H1 (cell line): ENCODE data around the gene TSPOAP1. TPM values are rescaled to one million over a fixed set of nuclear protein-coding genes. Genes with fewer than 3 reads are reported as not detected.

Experiments used
- CTCF ChIA-PET: fragments of 300-600 bp; sonication (Branson Sonifier 250); formaldehyde crosslinking; loops from one replicate; lab custom pipeline; 2021; ENCODE audit not compliant: partially characterized antibody; lab: Charles Lee
- POLR2A ChIA-PET: fragments of 300-600 bp; sonication (Branson Sonifier 250); formaldehyde crosslinking; loops from one replicate; lab custom pipeline; 2021; ENCODE audit warnings: inconsistent platforms; ENCODE audit not compliant: partially characterized antibody; lab: Charles Lee
- DNase-seq, 2 experiments: peaks; one replicate each; pipeline versions ENCODE4 v3.0.0 to v3.0.0-alpha.2; 2010 to 2022; ENCODE audit warnings: low spot score in 2 of 2, low read depth in 1 of 2, mixed read lengths in 1 of 2
- FAIRE-seq: peaks from 2 replicates; lab custom pipeline; 2011; peaks lifted over from hg19 to GRCh38; lab: Jason Lieb, UNC
- H2AFZ ChIP-seq: 2 replicates; pipeline ENCODE4 v1.8.1; 2012; ENCODE audit warnings: low read length, inconsistent platforms
- H2AK5ac ChIP-seq: 2 replicates; pipeline ENCODE4 v1.6.1; 2013; ENCODE audit warnings: low read depth, low read length
- H2BK120ac ChIP-seq: replicated peaks from 2 replicates; pipeline ENCODE3; 2013; ENCODE audit warnings: low read depth, low read length, inconsistent platforms
- H2BK12ac ChIP-seq: 2 replicates; pipeline ENCODE4 v1.6.1; 2013; ENCODE audit warnings: low read depth, low read length
- H2BK15ac ChIP-seq: 2 replicates; pipeline ENCODE4 v1.6.1; 2013; ENCODE audit warnings: low read length
- H2BK20ac ChIP-seq: 2 replicates; pipeline ENCODE4 v1.6.1; 2013; ENCODE audit warnings: low read length
- H2BK5ac ChIP-seq: 2 replicates; pipeline ENCODE4 v1.6.1; 2013; ENCODE audit warnings: low read depth, low read length
- H3K14ac ChIP-seq: 2 replicates; pipeline ENCODE4 v1.6.1; 2013; ENCODE audit warnings: inconsistent platforms; ENCODE audit not compliant: insufficient read length
- H3K18ac ChIP-seq: 2 replicates; pipeline ENCODE4 v1.6.1; 2013; ENCODE audit warnings: low read length; ENCODE audit errors: extremely low read depth
- H3K23ac ChIP-seq: 2 replicates; pipeline ENCODE4 v1.6.1; 2013; ENCODE audit warnings: inconsistent platforms; ENCODE audit not compliant: insufficient read length
- H3K23me2 ChIP-seq: 2 replicates; pipeline ENCODE4 v1.6.1; 2013; ENCODE audit warnings: low read depth, low read length
- H3K27ac ChIP-seq: 2 replicates; pipeline ENCODE4 v1.6.1; 2011; ENCODE audit warnings: low read depth, low read length, inconsistent platforms
- H3K27me3 ChIP-seq, 4 experiments: replicated peaks in 1 of 4; 1 replicate in 1 of 4; 2 replicates in 3 of 4; pipeline versions ENCODE4 v1.6.1 to v1.8.1; 2011 to 2013; ENCODE audit warnings: low read length in 3 of 4, mild to moderate bottlenecking in 3 of 4, inconsistent platforms in 2 of 4, mixed read lengths in 2 of 4, moderate library complexity in 1 of 4; ENCODE audit not compliant: control insufficient read depth in 3 of 4, insufficient read depth in 3 of 4; ENCODE audit errors: extremely low read depth in 1 of 4
- H3K36me3 ChIP-seq, 4 experiments: 2 replicates each; pipeline versions ENCODE4 v1.6.1 to v1.8.1; 2011 to 2013; ENCODE audit warnings: mild to moderate bottlenecking in 4 of 4, low read length in 3 of 4, moderate library complexity in 2 of 4, control low read depth in 1 of 4, inconsistent platforms in 1 of 4; ENCODE audit not compliant: insufficient read depth in 4 of 4, control insufficient read depth in 2 of 4
- H3K4ac ChIP-seq: replicated peaks from 2 replicates; pipeline ENCODE3; 2013; ENCODE audit warnings: low read length, low read depth, mixed read lengths, inconsistent platforms; ENCODE audit not compliant: insufficient read length
- H3K4me1 ChIP-seq, 4 experiments: replicated peaks in 1 of 4; 1 replicate in 1 of 4; 2 replicates in 3 of 4; pipeline versions ENCODE4 v1.6.1 to v1.8.1; 2011 to 2013; ENCODE audit warnings: low read length in 3 of 4, inconsistent platforms in 2 of 4, mixed read lengths in 1 of 4; ENCODE audit not compliant: insufficient read depth in 4 of 4, control insufficient read depth in 3 of 4
- H3K4me2 ChIP-seq, 2 experiments: 2 replicates each; pipeline versions ENCODE4 v1.6.1 to v1.8.1; 2011 to 2013; ENCODE audit warnings: low read depth in 2 of 2, low read length in 2 of 2, control low read depth in 1 of 2, inconsistent platforms in 1 of 2, mild to moderate bottlenecking in 1 of 2; ENCODE audit not compliant: insufficient read depth in 1 of 2
- H3K4me3 ChIP-seq, 4 experiments: fragments of 200-600, 300-600 bp in 1 of 4; sonication (generic), shearing (Covaris generic), sonication (Bioruptor Twin) in 1 of 4; 2 replicates each; pipeline versions ENCODE4 v1.5.1 to v1.8.1; 2011 to 2016; ENCODE audit warnings: low read length in 4 of 4, low read depth in 3 of 4, control low read depth in 2 of 4, inconsistent platforms in 2 of 4, mild to moderate bottlenecking in 2 of 4, mixed read lengths in 1 of 4, moderate library complexity in 1 of 4; ENCODE audit not compliant: insufficient read depth in 2 of 4; ENCODE audit errors: extremely low read depth in 1 of 4
- H3K56ac ChIP-seq: replicated peaks from 2 replicates; pipeline ENCODE3; 2013; ENCODE audit warnings: low read depth, mild to moderate bottlenecking, mixed read lengths, low read length, inconsistent platforms; ENCODE audit not compliant: insufficient read length
- H3K79me1 ChIP-seq: 2 replicates; pipeline ENCODE4 v1.6.1; 2013; ENCODE audit warnings: low read depth, low read length, control low read depth
- H3K79me2 ChIP-seq, 2 experiments: 2 replicates each; pipeline versions ENCODE4 v1.6.1 to v1.8.1; 2012 to 2013; ENCODE audit warnings: low read length in 2 of 2, mild to moderate bottlenecking in 2 of 2, inconsistent platforms in 1 of 2; ENCODE audit not compliant: insufficient read depth in 2 of 2, control insufficient read depth in 1 of 2
- H3K9ac ChIP-seq, 4 experiments: replicated peaks in 1 of 4; 1 replicate in 1 of 4; 2 replicates in 3 of 4; pipeline versions ENCODE4 v1.6.1 to v1.8.1; 2011 to 2013; ENCODE audit warnings: low read depth in 3 of 4, low read length in 3 of 4, control low read depth in 2 of 4, mild to moderate bottlenecking in 2 of 4, moderate library complexity in 2 of 4, inconsistent platforms in 1 of 4; ENCODE audit errors: extremely low read depth in 1 of 4
- H3K9me3 ChIP-seq, 2 experiments: 2 replicates each; pipeline versions ENCODE4 v1.6.1 to v1.8.1; 2012 to 2013; ENCODE audit warnings: mild to moderate bottlenecking in 2 of 2, moderate library complexity in 2 of 2, control low read depth in 1 of 2, inconsistent platforms in 1 of 2, low read depth in 1 of 2, low read length in 1 of 2, mixed read lengths in 1 of 2; ENCODE audit not compliant: insufficient read depth in 2 of 2
- H4K20me1 ChIP-seq, 2 experiments: replicated peaks in 1 of 2; 2 replicates each; pipeline versions ENCODE3 to v1.8.1; 2011 to 2013; ENCODE audit warnings: inconsistent platforms in 2 of 2, low read length in 2 of 2, mild to moderate bottlenecking in 1 of 2; ENCODE audit not compliant: insufficient read depth in 2 of 2, control insufficient read depth in 1 of 2
- H4K5ac ChIP-seq: 2 replicates; pipeline ENCODE4 v1.6.1; 2013; ENCODE audit warnings: low read length, low read depth, mixed read lengths, inconsistent platforms; ENCODE audit not compliant: insufficient read length
- H4K8ac ChIP-seq: 2 replicates; pipeline ENCODE4 v1.8.0; 2013; ENCODE audit warnings: mild to moderate bottlenecking, moderate library complexity, low read length, inconsistent platforms; ENCODE audit not compliant: insufficient read depth; ENCODE audit errors: extremely low read depth
- H4K91ac ChIP-seq: replicated peaks from 2 replicates; pipeline ENCODE3; 2013; ENCODE audit warnings: low read length, mixed read lengths, inconsistent platforms; ENCODE audit not compliant: insufficient read length
- CBX5 ChIP-seq: fragments of 300-800, 300-1000 bp; sonication (generic); IDR thresholded peaks from 2 replicates; pipeline ENCODE4 v1.7.1; 2016; ENCODE audit warnings: antibody characterized with exemption, low read length, low read depth
- CHD1 ChIP-seq: IDR thresholded peaks from 2 replicates; pipeline ENCODE4 v1.6.1; 2012; ENCODE audit warnings: low read depth, low read length, improper control_type of control experiment
- EGR1 ChIP-seq: IDR thresholded peaks from 2 replicates; pipeline ENCODE4 v1.6.1; 2011; ENCODE audit warnings: low read depth, low read length, borderline replicate concordance
- HDAC2 ChIP-seq, 2 experiments: fragments of 300-600 bp in 1 of 2; sonication (generic) in 1 of 2; IDR thresholded peaks; 2 replicates each; pipeline ENCODE4 v1.6.1; 2011 to 2012; ENCODE audit warnings: low read depth in 2 of 2, low read length in 2 of 2, mild to moderate bottlenecking in 2 of 2, moderate library complexity in 2 of 2, borderline replicate concordance in 1 of 2, inconsistent platforms in 1 of 2
- JUND ChIP-seq: IDR thresholded peaks from 2 replicates; pipeline ENCODE4 v1.6.1; 2011; ENCODE audit warnings: mild to moderate bottlenecking, improper control_type of control experiment, low read length
- NANOG ChIP-seq: IDR thresholded peaks from 2 replicates; pipeline ENCODE4 v1.6.1; 2011; ENCODE audit warnings: low read length, low read depth, mild to moderate bottlenecking, inconsistent platforms; ENCODE audit not compliant: insufficient read depth, poor library complexity, severe bottlenecking
- RFX5 ChIP-seq: IDR thresholded peaks from 2 replicates; pipeline ENCODE4 v1.6.1; 2011; ENCODE audit warnings: low read depth, low read length, improper control_type of control experiment, borderline replicate concordance
- SAP30 ChIP-seq: fragments of 300-600 bp; sonication (generic); IDR thresholded peaks from 2 replicates; pipeline ENCODE4 v1.7.1; 2012; ENCODE audit warnings: low read length, moderate library complexity, mild to moderate bottlenecking, inconsistent platforms; ENCODE audit not compliant: insufficient read depth, insufficient replicate concordance
- WGBS, 2 experiments: shearing (Covaris generic) in 1 of 2; methylation state at CpG; one replicate each; pipeline versions ENCODE4 v1.1.6 to v1.1.7; 2013 to 2015; ENCODE audit warnings: low lambda C conversion rate in 2 of 2, mixed read lengths in 2 of 2, inconsistent platforms in 1 of 2, low coverage in 1 of 2, missing lambda C conversion rate in 1 of 2; ENCODE audit not compliant: insufficient replicate concordance in 2 of 2, insufficient coverage in 1 of 2, insufficient read length in 1 of 2; ENCODE audit errors: extremely low coverage in 1 of 2, missing lambda C conversion rate in 1 of 2; 5-methylcytosine and 5-hydroxymethylcytosine counted together
- polyA plus RNA-seq, 7 experiments: library from polyadenylated mRNA; depleted of rRNA in 3 of 7; stranded (reverse) in 5 of 7; unstranded in 2 of 7; fragments of >200 nt in 5 of 7; fragments of 200-250 nt in 2 of 7; gene quantifications; 1 replicate in 5 of 7; 2 replicates in 1 of 7; 4 replicates in 1 of 7; pipeline versions ENCODE4 v1.2.1 to v1.2.3, GENCODE V29; 2011 to 2013; ENCODE audit warnings: missing spikeins in 2 of 7, mixed read lengths in 2 of 7
- total RNA-seq: library from RNA; stranded (reverse); fragmentation: NEBNext Ultra II Directional; extraction: Animal tissue kit (Norgen Biotek cat#: 25700); gene quantifications from 2 replicates; pipeline ENCODE4 v1.2.1, GENCODE V29; 2021
- TF ChIP-seq, protein P1 (sequence below): IDR thresholded peaks from 2 replicates; pipeline ENCODE4 v1.6.1; 2011; ENCODE audit warnings: low read depth, mild to moderate bottlenecking, low read length; ENCODE audit not compliant: insufficient read depth

TSPOAP1 gene
- total and polyA plus RNA-seq, 2 of the 8 experiments (the other 6 are each of a cell fraction or from before 2014, with no cell fraction given) = 7.6 to 9.2 TPM

DNA sequence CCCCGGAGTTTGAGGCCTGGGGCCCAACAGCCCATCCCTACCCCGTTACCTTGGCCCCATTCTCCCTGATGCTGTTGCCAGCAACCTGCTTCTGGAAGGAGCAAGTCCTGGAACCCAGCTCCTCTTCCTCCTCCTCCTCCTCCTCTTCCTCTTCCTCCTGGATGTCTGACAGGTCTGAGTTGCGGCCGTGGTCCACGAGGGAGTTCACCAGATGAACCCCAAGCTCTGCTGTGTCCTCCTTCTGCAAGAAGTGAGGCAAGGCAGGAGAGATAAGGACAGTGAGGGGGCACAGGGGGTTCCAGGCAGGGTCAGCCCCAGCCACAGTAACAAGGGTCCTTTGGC, 18.7 kb downstream of the TSPOAP1 start:
- Histone ChIP-seq H4K91ac (no peak overlapping the region), H2AFZ (no peak overlapping the region), H3K36me3 (no peaks in the 10 kb centered on the region), H2BK120ac (no peak overlapping the region), H3K4me3 (no peak overlapping the region), H3K4me1 (peaks cover 0 to 11% (median 6%) of the 10 kb centered on the region in 4 experiments; a peak in 4 of 7 replicates), H3K9me3 (no peaks in the 10 kb centered on the region), H3K14ac (no peak overlapping the region), H3K27ac (no peak overlapping the region), H3K4ac (no peak overlapping the region), H2BK20ac (no peak overlapping the region), H3K4me2 (no peak overlapping the region), H2AK5ac (no peak overlapping the region), H3K18ac (no peak overlapping the region), H4K20me1 (no peaks in the 10 kb centered on the region), H4K8ac (no peak overlapping the region), H3K27me3 (no peaks in the 10 kb centered on the region), H3K79me1 (no peaks in the 10 kb centered on the region), H3K56ac (no peak overlapping the region), H2BK15ac (no peak overlapping the region), H4K5ac (no peak overlapping the region), H2BK5ac (no peak overlapping the region), H2BK12ac (0 out of 2 replicates have a peak overlapping the region, but pooled peaks have one; percentile 50), H3K23ac (no peak overlapping the region), H3K79me2 (no peaks in the 10 kb centered on the region), H3K23me2 (no peaks in the 10 kb centered on the region), H3K9ac (no peak overlapping the region)
- no peak for FAIRE-seq
- peak in 1 of 2 experiments; percentile 29 for DNase-seq
- ChIA-PET POLR2A (interaction anchor here (1.7 kb wide), 1 partner anchor 16 kb away, joined by 6 read pairs; no protein-coding TSS in a partner anchor), CTCF (interaction anchor here (0.7 to 21.9 kb wide), 10 partner anchors 9 to 211 kb away, joined by 3 to 384 read pairs (median 7); partner anchors contain the start of gene RNF43)
- 80% methylated on average over 5 of the region's 5 CpGs; no CpG with 5 or more reads in 1 of the 2 experiments for WGBS, 2 experiments
- TF ChIP-seq HDAC2 (IDR thresholded peaks at IDR 0.05; ENCODE audit: borderline replicate concordance in 1 of 2, low read depth in 2 of 2, low read length in 2 of 2) (no peak), RFX5 (no peak), JUND (no peak), NANOG (no peak), CBX5 (no peak), EGR1 (no peak), CHD1 (no peak), SAP30 (no peak)
- TF ChIP-seq, protein P1, sequence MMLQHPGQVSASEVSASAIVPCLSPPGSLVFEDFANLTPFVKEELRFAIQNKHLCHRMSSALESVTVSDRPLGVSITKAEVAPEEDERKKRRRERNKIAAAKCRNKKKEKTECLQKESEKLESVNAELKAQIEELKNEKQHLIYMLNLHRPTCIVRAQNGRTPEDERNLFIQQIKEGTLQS = no peak
